NT2/D1 (cell line): ENCODE results near the gene RSPH6A.

Source experiments
- SUZ12 ChIP-seq: IDR thresholded peaks from 2 replicates; pipeline ENCODE4 v1.6.1; 2011; ENCODE audit not compliant: insufficient read length, insufficient read depth; ENCODE audit errors: extremely low read depth
- YY1 ChIP-seq: IDR thresholded peaks from 2 replicates; pipeline ENCODE4 v1.6.1; 2011; ENCODE audit not compliant: insufficient read length, insufficient read depth
- ZNF274 ChIP-seq: IDR thresholded peaks from 2 replicates; pipeline ENCODE4 v1.6.1; 2011; ENCODE audit warnings: mild to moderate bottlenecking, low read depth, low read length

GRCh38 chr19:45821570-45821969 lies 6.5 kb upstream of the RSPH6A start:
- no peak for TF ChIP-seq SUZ12
- TF ChIP-seq ZNF274 = no peak
- TF ChIP-seq YY1 = no peak
